Smooth muscle cell (in vitro differentiated cells): ENCODE data around the gene ZNF536. TPM values are rescaled to one million over a fixed set of nuclear protein-coding genes. Genes with fewer than 3 reads are reported as not detected.

ENCODE experiments used
- DNase-seq: peaks from one replicate; lab custom pipeline; 2025; ENCODE audit not compliant: unreplicated experiment; lab: John Stamatoyannopoulos, UW
- H2AFZ ChIP-seq: fragments of 200-600 bp; sonication (generic); 2 replicates; pipeline ENCODE4 v1.6.0; 2016; ENCODE audit warnings: antibody characterized with exemption, low read depth, mild to moderate bottlenecking
- H3F3A ChIP-seq: fragments of 200-600 bp; sonication (generic); 2 replicates; pipeline ENCODE4 v1.6.0; 2017; ENCODE audit warnings: antibody characterized with exemption, low read depth
- H3K27ac ChIP-seq: fragments of 200-600 bp; sonication (generic); 2 replicates; pipeline ENCODE4 v1.5.1; 2016; ENCODE audit warnings: low read depth, mild to moderate bottlenecking
- H3K27me3 ChIP-seq: fragments of 200-600 bp; sonication (generic); 2 replicates; pipeline ENCODE4 v1.6.1; 2016; ENCODE audit warnings: low read depth, mild to moderate bottlenecking
- H3K36me3 ChIP-seq: fragments of 200-600 bp; sonication (generic); 2 replicates; pipeline ENCODE4 v1.5.1; 2016; ENCODE audit warnings: low read depth
- H3K4me1 ChIP-seq: fragments of 200-600 bp; sonication (generic); 2 replicates; pipeline ENCODE4 v1.5.1; 2016; ENCODE audit warnings: low read depth
- H3K4me2 ChIP-seq: fragments of 200-600 bp; sonication (generic); 2 replicates; pipeline ENCODE4 v1.6.0; 2016; ENCODE audit warnings: mild to moderate bottlenecking
- H3K4me3 ChIP-seq: fragments of 200-600 bp; sonication (generic); 2 replicates; pipeline ENCODE4 v1.5.1; 2016; ENCODE audit warnings: mild to moderate bottlenecking
- H3K79me2 ChIP-seq: fragments of 200-600 bp; sonication (generic); 2 replicates; pipeline ENCODE4 v1.6.0; 2016; ENCODE audit warnings: low read depth, mild to moderate bottlenecking
- H3K9ac ChIP-seq: fragments of 200-600 bp; sonication (generic); 2 replicates; pipeline ENCODE4 v1.6.0; 2016; ENCODE audit warnings: low read depth
- H3K9me3 ChIP-seq: fragments of 200-600 bp; sonication (generic); replicated peaks from 2 replicates; pipeline ENCODE4 v1.5.1; 2016; ENCODE audit warnings: low read depth
- H4K20me1 ChIP-seq: fragments of 200-600 bp; sonication (generic); 2 replicates; pipeline ENCODE4 v1.6.0; 2016; ENCODE audit warnings: low read depth
- CTCF ChIP-seq: fragments of 200-600 bp; sonication (generic); IDR thresholded peaks from 2 replicates; pipeline ENCODE4 v1.5.1; 2017; ENCODE audit warnings: borderline replicate concordance, mild to moderate bottlenecking, antibody characterized with exemption; ENCODE audit not compliant: insufficient read depth, poor library complexity, severe bottlenecking
- WGBS: methylation state at CpG from one replicate; pipeline ENCODE4 v1.1.7; 2016; ENCODE audit warnings: low lambda C conversion rate; 5-methylcytosine and 5-hydroxymethylcytosine counted together
- polyA plus RNA-seq: library from polyadenylated mRNA; unstranded; fragments of >200 nt; fragmentation: Nextera tagmentation; extraction: Ambion mirVana; gene quantifications from 2 replicates; pipeline ENCODE4 v1.2.1, GENCODE V29; 2016
- total RNA-seq: library from RNA; depleted of rRNA; stranded (reverse); fragments of >200 nt; gene quantifications from 2 replicates; pipeline ENCODE4 v1.2.3, GENCODE V29; 2014

Gene ZNF536
- total and polyA plus RNA-seq, 2 experiments from 2014 or later: not detected

- H3K79me2 ChIP-seq: no peaks in the 10 kb centered on the region
- H3K36me3 ChIP-seq: no peaks in the 10 kb centered on the region
- WGBS: 82% methylated on average over 7 of the region's 7 CpGs
- H4K20me1 ChIP-seq: no peaks in the 10 kb centered on the region
- H3K9ac ChIP-seq: no peak overlapping the region
- H3K4me2 ChIP-seq: no peak overlapping the region
- peaks cover 84% of the 10 kb centered on the region for H3K27me3 ChIP-seq
- H3F3A ChIP-seq: no peaks in the 10 kb centered on the region
- no peak overlapping the region for H3K27ac ChIP-seq
- no peak overlapping the region for H3K4me3 ChIP-seq
- DNase-seq: no peak
- TF ChIP-seq CTCF: no peak
- no peaks in the 10 kb centered on the region for H3K4me1 ChIP-seq
- no peak overlapping the region for H2AFZ ChIP-seq
- H3K9me3 ChIP-seq: no peaks in the 10 kb centered on the region
Measured at GRCh38 chr19:30367006-30367405, 5.2 kb upstream of the ZNF536 start.

- WGBS: 93% methylated on average over 9 of the region's 9 CpGs
Measured at GRCh38 chr19:30367421-30367820, 4.8 kb upstream of the ZNF536 start.

GRCh38 chr19:30369833-30370232 lies 2.4 kb upstream of the ZNF536 start:
- Histone ChIP-seq H3K9me3 (no peaks in the 10 kb centered on the region), H2AFZ (no peak overlapping the region), H3K4me1 (peaks cover 13% of the 10 kb centered on the region), H3K27me3 (peaks cover 98% of the 10 kb centered on the region), H3K4me3 (no peak overlapping the region), H3K9ac (no peak overlapping the region), H3K27ac (no peak overlapping the region), H3K36me3 (no peaks in the 10 kb centered on the region), H3K79me2 (no peaks in the 10 kb centered on the region), H3F3A (no peaks in the 10 kb centered on the region), H4K20me1 (no peaks in the 10 kb centered on the region), H3K4me2 (no peak overlapping the region)
- DNase-seq: no peak
- no peak for TF ChIP-seq CTCF
- WGBS: 79% methylated on average over 6 of the region's 6 CpGs

More at GRCh38 chr19:30367421-30367820, 4.8 kb upstream of the ZNF536 start:
- Histone ChIP-seq H3K79me2 (no peaks in the 10 kb centered on the region), H2AFZ (no peak overlapping the region), H3K27me3 (peaks cover 88% of the 10 kb centered on the region), H3K36me3 (no peaks in the 10 kb centered on the region), H3K9me3 (no peaks in the 10 kb centered on the region), H3K4me1 (no peaks in the 10 kb centered on the region), H3K4me3 (no peak overlapping the region), H3K4me2 (no peak overlapping the region), H3K27ac (no peak overlapping the region), H4K20me1 (no peaks in the 10 kb centered on the region), H3F3A (no peaks in the 10 kb centered on the region), H3K9ac (no peak overlapping the region)
- no peak for TF ChIP-seq CTCF
- DNase-seq: no peak

GRCh38 chr19:30371161-30371836 lies 885 bp upstream of the ZNF536 start:
- Histone ChIP-seq H3K79me2 (no peaks in the 10 kb centered on the region), H3K27me3 (peaks cover 98% of the 10 kb centered on the region), H3F3A (no peaks in the 10 kb centered on the region), H3K4me1 (peaks cover 13% of the 10 kb centered on the region), H2AFZ (no peak overlapping the region), H3K9me3 (no peaks in the 10 kb centered on the region), H3K27ac (no peak overlapping the region), H3K36me3 (no peaks in the 10 kb centered on the region), H3K4me2 (no peak overlapping the region), H3K9ac (no peak overlapping the region), H3K4me3 (no peak overlapping the region), H4K20me1 (no peaks in the 10 kb centered on the region)
- TF ChIP-seq CTCF: no peak
- DNase-seq: no peak
- WGBS: 89% methylated on average over 6 of the region's 6 CpGs
